Pulmonary artery endothelial cell (primary cell): Measurements from ENCODE around the gene CCT3. TPM values are rescaled to one million over a fixed set of nuclear protein-coding genes. Genes with fewer than 3 reads are reported as not detected.
"Not testable (repeated sequence)": the region's sequence is repeated elsewhere in the genome, so short reads cannot be mapped to it uniquely, and the experiment has no call there.

ENCODE experiments used
- DNase-seq: peaks from one replicate; pipeline ENCODE4 v3.0.0-alpha.2; 2011; ENCODE audit warnings: low read depth, low spot score
- total RNA-seq: library from RNA; depleted of rRNA; stranded (reverse); fragments of >200 nt; gene quantifications from 2 replicates; pipeline ENCODE4 v1.2.3, GENCODE V29; 2014

The CCT3 gene
- total RNA-seq, 1 donor from 2014 or later, result 627 TPM

DNA sequence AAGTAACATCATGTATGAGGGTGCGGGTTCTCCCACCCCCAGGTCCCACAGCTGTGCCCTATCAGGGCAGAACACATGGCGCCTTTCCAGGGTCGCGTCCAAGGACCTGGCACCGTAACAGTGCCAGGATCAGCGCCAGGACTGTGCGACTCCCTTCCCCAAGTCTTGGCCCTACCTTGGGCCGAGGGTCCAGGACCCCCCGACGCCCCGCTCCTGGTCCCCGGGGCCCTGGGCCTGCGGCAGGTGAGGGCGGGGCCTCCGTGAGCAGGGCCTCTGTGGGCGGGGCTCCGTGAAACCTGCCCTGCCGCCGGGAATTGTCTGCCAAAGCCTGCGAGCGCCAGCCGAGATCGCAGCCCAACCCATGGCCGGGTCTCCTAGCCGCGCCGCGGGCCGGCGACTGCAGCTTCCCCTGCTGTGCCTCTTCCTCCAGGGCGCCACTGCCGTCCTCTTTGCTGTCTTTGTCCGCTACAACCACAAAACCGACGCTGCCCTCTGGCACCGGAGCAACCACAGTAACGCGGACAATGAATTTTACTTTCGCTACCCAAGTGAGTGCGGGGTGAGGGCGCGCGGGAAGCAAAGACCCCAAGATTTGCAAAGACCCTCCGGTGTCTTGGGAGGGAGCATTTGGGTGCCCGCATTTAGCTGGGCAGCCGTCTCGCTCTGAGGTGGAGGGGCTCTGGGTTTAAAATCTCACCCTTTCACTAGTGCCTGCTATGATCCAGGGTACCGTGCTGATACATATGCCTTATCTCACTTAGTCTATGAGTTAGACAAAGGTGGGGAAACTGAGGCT is 31.0 kb upstream of the CCT3 start, which contains the start of gene RHBG:
Gene RHBG (plus strand): TSS at position 323 of the 796 bp plus-strand sequence. CDS start 39 bp downstream, at position 362.
- no peak for DNase-seq

GRCh38 chr1:156368157-156368658 is 30.1 kb upstream of the CCT3 start:
- DNase-seq, result no peak

DNA sequence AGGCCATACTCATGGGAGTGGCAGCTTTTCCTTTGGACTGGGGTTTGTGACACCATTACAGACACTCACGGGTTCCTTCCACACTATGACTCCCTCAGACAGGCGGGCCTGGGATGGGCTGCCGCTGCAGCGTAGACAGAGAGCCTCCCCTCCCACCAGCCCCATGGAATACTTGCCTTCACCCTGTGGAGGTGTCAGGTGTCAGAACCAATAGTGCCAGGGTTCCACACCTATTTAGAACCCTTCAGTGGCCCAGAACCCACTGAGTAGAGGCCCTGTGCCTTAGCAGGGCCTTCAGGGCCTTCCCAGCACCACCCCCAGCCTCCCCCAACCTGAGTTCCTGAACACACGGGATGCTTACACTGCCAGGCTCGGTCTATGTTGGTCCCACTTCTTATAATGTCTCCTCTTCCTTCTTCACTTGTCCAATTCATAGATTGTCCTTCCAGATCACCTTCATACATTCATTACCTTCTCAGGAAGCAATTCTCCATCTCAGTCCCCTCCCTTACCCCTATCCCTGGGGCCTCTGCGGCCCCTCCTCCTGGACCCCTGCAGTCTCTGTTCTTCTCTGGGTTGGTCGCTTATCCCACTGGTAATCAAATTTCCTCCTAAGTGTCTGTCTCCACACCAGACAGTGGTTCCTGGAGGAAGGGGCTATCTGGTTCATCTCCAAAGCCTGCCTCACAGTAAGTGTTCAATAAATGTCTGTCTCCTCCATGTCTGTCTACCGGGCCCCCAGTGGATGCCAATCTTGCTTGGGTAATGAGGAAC is 29.5 kb upstream of the CCT3 start:
- DNase-seq, result no peak

DNA sequence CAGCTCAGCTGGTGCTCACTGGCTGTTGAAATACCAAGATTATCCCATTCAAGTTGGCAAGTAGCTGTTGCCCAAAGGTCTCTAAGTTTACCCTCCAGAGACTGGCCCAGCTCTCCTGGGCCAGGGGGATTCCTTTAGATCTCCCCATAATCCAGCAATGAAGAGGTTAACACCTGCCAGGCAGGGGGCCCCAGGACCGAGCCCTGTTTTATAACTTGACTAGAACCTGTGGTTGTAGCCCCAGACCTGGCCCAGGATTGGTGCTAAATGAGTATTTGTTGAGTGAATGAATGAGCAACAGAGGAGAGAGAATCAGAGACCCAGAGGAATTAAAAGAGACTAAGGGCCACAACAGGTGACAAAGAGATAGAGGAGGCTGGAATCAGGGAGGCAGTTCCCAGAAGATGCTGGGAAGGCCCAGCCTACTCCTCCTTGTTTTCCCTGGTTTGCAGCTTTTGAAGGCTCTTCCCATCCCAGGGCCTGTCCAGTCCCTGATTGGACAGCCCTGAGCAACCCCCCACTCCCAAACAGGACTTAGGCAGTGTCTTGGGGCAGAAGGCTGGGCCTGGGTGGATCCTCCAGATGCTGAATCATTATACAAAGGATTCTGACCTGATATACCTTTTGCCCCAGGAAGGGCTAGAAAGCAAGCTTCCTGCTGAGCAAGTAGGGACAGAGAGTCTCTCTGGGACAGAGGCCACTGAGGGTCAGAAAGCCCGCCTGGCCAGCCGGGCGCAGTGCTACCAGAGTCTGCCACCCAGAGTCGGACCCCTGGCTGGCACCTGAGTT is 28.5 kb upstream of the CCT3 start:
- no peak for DNase-seq

DNA sequence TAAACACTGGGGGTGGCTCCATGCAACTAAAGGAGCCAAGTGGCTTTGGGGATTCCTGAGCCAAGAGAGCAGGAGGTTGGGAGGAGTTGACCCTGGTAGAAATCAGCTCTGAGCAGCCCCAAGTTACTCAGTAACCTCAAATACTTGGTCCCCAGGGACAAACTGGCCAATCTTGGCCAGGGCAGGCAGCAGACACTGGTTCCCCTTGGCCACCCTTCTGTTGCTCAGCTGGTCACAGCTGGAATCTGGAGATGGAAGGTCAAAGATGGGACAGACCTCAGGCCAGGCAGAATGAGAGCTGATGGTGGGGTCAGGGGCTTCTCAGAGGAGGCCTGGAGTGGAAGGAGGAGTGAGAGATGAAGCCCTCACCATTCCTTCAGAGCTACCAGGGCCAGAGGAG is 27.7 kb upstream of the CCT3 start:
- DNase-seq, result no peak

DNA sequence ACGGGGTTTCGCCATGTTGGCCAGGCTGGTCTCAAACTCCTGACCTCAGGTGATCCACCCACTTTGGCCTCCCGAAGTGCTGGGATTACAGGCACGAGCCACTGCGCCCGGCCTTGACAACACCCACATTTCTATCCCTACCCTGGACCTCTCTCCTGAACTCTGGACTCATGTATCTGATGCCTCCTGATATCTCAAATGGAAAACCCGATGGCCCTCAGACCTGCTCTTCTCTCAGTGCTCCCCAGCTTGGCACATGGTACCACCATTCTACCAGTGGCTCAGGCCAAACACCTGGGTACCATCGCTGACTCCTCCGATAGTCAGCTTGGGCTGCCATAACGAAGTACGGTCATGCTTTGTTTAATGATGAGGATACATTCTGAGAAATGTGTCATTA is 22.4 kb upstream of the CCT3 start:
- no peak for DNase-seq

GRCh38 chr1:156359973-156360372 is 21.9 kb upstream of the CCT3 start:
- no peak for DNase-seq

DNA sequence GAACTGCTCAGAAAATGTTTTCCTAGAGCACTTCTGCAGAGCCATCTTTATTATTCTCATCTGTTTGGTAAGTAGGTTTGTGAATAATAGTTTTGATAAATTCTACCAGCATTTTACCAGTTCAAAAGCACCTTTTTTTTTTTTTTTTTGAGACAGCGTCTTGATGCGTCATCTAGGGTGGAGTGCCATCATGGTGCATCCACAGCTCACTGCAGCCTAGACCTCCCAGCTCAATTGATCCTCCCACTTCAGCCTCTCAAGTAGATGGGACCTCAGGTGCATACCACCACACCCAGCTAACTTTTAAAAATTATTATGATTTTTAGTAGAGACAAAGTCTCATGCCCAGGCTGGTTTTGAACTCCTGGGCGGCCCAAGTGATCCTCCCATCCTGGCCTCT is 21.2 kb upstream of the CCT3 start:
- DNase-seq, result no peak

DNA sequence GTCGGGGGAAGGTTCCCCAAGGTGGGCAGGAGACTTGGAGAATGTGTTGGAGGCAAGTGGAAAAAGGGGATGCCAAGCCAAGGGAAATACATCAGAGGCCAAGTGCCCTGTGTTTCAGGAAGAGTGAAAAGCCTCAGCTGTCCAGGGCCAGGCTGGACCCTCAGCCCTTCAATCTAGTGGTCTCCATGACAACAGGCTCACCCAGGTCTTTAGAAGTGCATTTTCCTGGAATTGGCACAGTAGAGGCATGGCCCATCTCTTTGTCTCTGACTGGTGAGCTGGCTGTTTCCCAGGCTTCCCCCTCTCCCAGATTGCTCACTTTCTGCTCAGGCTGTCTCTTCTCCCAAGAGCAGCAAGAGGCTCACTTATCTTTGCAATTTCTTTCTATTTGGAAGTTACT is 20.5 kb upstream of the CCT3 start:
- no peak for DNase-seq

GRCh38 chr1:156357977-156358376 is 19.9 kb upstream of the CCT3 start:
- DNase-seq, result no peak

- DNase-seq, result no peak
These were observed 18.9 kb upstream of the CCT3 start for GRCh38 chr1:156356875-156357534.

DNA sequence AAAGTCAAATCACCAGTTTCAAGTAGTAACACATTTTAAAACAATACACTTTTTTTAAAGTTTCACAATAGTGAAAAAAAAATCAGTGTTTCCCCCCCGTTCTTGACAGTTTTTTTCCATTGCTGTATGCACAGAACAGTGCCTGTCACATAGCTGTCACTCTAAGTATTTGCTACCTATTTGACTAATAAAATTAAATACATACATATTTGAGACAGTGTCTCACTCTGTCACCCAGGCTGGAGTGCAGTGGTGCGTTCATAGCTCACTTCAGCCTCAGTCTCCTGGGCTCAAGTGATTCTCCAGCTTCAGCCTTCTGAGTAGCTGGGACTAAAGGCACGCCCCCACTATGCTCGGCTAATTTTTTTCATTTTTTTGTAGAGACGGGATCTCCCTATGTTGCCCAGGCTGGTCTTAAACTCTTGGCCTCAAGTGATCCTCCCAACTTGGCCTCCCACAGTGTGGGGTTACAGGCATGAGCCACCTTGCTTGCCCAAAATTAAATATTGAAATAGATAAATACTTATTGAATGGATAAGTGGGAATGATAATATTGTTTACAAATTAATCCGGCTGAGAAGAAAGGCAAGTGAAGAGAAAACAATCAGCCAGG is 18.3 kb upstream of the CCT3 start:
- no peak for DNase-seq

DNA sequence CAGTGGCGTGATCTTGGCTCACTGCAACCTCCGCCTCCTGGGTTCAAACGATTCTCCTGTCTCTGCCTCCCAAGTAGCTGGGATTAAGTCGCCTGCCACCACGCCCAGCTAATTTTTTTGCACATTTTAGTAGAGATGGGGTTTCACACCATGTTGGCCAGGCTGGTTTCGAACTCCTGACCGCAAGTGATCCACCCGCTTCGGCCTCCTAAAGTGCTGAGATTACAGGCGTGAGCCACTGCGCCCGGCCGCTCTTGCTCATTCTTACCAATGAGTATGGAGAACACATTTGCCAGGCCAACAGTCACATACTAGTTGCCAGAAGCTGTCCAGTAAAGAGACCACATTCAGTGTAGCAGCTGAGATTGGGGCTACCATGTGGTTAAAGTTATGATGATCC is 14.4 kb upstream of the CCT3 start:
- not testable (repeated sequence) for DNase-seq

DNA sequence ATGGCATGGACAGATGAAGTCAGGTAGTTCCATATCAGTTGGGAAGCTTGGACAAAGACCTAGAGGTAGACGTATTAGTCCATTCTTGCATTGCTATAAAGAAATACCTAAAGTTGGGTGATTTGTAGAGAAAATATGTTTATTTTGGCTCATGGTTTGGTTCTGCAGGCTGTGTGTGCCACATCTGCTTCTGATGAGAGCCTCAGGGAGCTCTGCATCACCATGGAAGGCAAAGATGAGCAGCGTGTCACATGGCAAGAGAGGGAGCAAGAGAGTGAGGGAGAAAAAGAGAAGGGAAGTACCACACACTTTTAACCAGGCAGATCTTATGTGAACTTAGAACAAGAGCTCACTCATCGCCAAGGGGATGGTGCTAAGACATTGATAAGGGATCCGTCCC is 9.2 kb upstream of the CCT3 start:
- DNase-seq, result no peak

- no peak for DNase-seq
These were observed 8.5 kb upstream of the CCT3 start for GRCh38 chr1:156346636-156347035.

- not testable (repeated sequence) for DNase-seq
These were observed 7.9 kb upstream of the CCT3 start for GRCh38 chr1:156346035-156346434.

GRCh38 chr1:156344409-156344808 is 6.3 kb upstream of the CCT3 start:
- DNase-seq, result no peak

- no peak for DNase-seq
These were observed 4.3 kb upstream of the CCT3 start for GRCh38 chr1:156342166-156342955.

DNA sequence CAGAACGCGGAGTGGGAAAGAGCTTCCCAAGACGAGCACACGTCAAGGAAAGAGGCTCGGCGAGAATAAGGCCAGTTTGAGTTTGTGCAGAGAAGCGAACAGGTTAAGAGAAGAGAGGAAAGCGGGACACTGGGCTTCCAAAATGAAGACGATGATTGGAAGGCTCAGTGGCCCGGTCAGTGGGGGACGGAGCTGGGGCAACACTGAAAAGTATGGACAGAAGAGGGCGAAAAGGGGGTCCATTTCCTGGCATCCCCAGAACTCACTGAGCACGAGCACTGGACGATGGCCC is 258 bp downstream of the CCT3 start:
- no peak for DNase-seq
